Fibroblast of peridontal ligament (primary cell): ENCODE measurements around the gene DDHD1.

Experiments used
- DNase-seq: peaks from one replicate; pipeline ENCODE4 v3.0.0-alpha.2; 2010; ENCODE audit errors: extremely low read depth

The DDHD1 gene

DNA sequence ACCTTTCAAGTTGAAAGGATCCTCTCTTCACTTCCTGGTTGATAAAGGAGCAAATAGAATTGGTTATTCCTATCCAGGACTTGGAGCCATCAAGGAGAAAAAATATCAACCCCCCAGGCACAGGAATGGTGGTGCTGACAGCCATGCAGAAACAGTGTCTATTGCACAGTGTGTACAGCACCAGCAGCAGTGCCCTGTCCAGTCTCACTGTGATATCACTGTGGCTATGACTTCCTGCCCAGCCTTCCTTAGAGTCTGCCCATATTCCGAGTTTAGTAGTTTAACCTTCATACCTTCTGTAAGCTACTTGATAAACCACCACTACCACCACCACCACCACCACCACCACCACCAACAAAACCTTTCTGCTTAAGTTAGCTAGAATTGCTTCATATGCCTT, 157.1 kb downstream of the DDHD1 start:
- no peak for DNase-seq

DNA sequence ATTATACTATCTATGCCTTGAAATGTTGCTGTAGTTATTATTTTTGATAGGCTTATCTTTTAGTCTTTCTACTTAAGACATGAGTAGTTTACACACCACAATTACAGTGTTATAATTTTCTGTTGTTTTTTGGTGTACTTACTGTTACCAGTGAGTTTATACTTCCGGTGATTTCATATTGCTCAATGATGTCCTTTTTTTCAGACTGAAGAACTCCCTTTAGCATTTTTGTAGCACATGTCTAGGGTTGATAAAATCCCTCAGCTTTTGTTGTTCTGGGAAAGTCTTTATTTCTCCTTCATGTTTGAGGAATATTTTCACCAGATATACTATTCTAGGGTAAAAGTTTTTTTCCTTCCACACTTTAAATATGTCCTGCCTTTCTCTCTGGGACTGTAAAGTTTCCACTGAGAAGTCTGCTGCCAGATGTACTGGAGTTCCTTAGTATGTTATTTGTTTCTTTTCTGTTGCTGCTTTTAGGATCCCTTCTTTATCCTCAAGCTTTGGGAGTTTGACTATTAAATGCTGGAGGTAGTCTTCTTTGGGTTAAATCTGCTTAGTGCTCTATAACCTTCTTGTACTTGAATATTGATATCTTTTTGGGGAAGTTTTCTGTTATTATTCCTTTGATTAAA, 160.8 kb downstream of the DDHD1 start:
- DNase-seq: peak; percentile 11

DNA sequence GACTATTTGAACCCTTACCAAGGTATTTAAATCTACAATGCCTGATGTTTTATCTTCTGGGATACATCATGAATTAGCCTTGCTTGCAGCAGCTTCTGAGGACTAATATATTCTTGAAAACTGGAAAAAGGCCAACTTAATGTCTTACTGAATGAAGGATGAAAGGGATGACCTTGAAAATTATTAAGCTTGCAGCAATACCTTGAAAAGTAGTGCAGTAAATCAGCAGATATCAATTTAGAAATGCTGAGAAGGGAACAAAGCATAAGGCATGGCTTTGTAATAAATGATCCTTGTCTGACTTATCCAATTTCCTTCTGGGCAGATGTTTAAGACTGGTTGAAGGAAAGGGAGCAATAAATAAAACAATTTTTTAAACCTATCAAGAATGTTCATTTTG, 165.0 kb downstream of the DDHD1 start:
- no peak for DNase-seq

GRCh38 chr14:52987514-52987913, 165.6 kb downstream of the DDHD1 start:
- peak; percentile 39 for DNase-seq

GRCh38 chr14:52987042-52987441, 166.1 kb downstream of the DDHD1 start:
- no peak for DNase-seq
